Mammary epithelial cell (primary cell): ENCODE data around the gene KPNB1.

Experiments used
- CTCF ChIP-seq, 2 donors: IDR thresholded peaks in 1 of 2; conservative IDR thresholded peaks in 1 of 2; 2 replicates each; pipeline ENCODE4 v1.5.1; 2011 to 2012; ENCODE audit warnings: inconsistent platforms in 2 of 2, low read length in 2 of 2, mild to moderate bottlenecking in 2 of 2, control low read depth in 1 of 2, low read depth in 1 of 2; ENCODE audit not compliant: insufficient read depth in 1 of 2; ENCODE audit errors: extremely low read depth in 1 of 2
- EZH2 ChIP-seq: IDR thresholded peaks from 2 replicates; pipeline ENCODE4 v1.6.1; 2012; ENCODE audit warnings: low read length, inconsistent platforms, borderline replicate concordance

GRCh38 chr17:47700471-47701449 is 51.0 kb downstream of the KPNB1 start:
- TF ChIP-seq CTCF (conservative IDR thresholded peaks at IDR 0.05 in 1 of 2, IDR thresholded peaks at IDR 0.05 in 1 of 2; ENCODE audit: extremely low read depth in 1 of 2, insufficient read depth in 1 of 2, low read depth in 1 of 2, low read length in 2 of 2) (no peak), EZH2 (no peak)
